ENCODE data around the gene HK1.

GRCh38 chr10:69268761-69269416, 9.4 kb upstream of the HK1 start:
- no peak for TF ChIP-seq POLR2A (IDR thresholded peaks at IDR 0.05; ENCODE audit: low read length)
- no peak for TF ChIP-seq GATA1 (IDR thresholded peaks at IDR 0.05; ENCODE audit: low read depth, low read length)
